K562 (cell line): ENCODE data around the gene PSMC3IP. TPM values are rescaled to one million over a fixed set of nuclear protein-coding genes. Genes with fewer than 3 reads are reported as not detected.

ENCODE experiments used
- ASH1L ChIP-seq: fragments of 450-650 bp; IDR thresholded peaks from 2 replicates; pipeline ENCODE4 v1.6.1; 2018; ENCODE audit warnings: borderline replicate concordance, mild to moderate bottlenecking, low read depth; ENCODE audit not compliant: partially characterized antibody
- BRF1 ChIP-seq: IDR thresholded peaks from 3 replicates; pipeline ENCODE4 v1.6.1; 2011; ENCODE audit warnings: borderline replicate concordance, mild to moderate bottlenecking; ENCODE audit not compliant: insufficient read length; ENCODE audit errors: extremely low read depth
- CHD2 ChIP-seq: IDR thresholded peaks from 2 replicates; pipeline ENCODE4 v1.6.1; 2011; ENCODE audit warnings: low read depth, low read length
- DIDO1 ChIP-seq: fragments of 450-650 bp; IDR thresholded peaks from 2 replicates; pipeline ENCODE4 v1.6.1; 2016; ENCODE audit warnings: low read depth, missing biosample characterization, missing genetic modification characterization
- DMBX1 ChIP-seq: fragments of 250-450 bp; sonication (Bioruptor Pico); IDR thresholded peaks from 2 replicates; pipeline ENCODE4 v1.8.0; 2022; ENCODE audit warnings: inconsistent platforms, mild to moderate bottlenecking, moderate library complexity, borderline replicate concordance
- ESRRA ChIP-seq: fragments of 450-650 bp; IDR thresholded peaks from 2 replicates; pipeline ENCODE4 v1.6.1; 2014; ENCODE audit warnings: low read depth, mild to moderate bottlenecking, moderate library complexity, borderline replicate concordance
- FOXM1 ChIP-seq, 2 experiments: fragments of 450-650 bp in 1 of 2; sonication (generic) in 1 of 2; formaldehyde crosslinking in 1 of 2; IDR thresholded peaks; 2 replicates each; pipeline versions ENCODE4 v1.6.1 to v1.9.0; 2017 to 2022; ENCODE audit warnings: low read depth in 2 of 2, mild to moderate bottlenecking in 2 of 2, missing genetic modification reagents in 1 of 2, moderate library complexity in 1 of 2
- LARP7 ChIP-seq: fragments of 450-650 bp; IDR thresholded peaks from 2 replicates; pipeline ENCODE4 v1.6.1; 2016
- MEIS2 ChIP-seq: fragments of 450-650 bp; IDR thresholded peaks from 2 replicates; pipeline ENCODE4 v1.6.1; 2014; ENCODE audit warnings: mild to moderate bottlenecking; ENCODE audit not compliant: partially characterized antibody
- MTF1 ChIP-seq: fragments of 250-450 bp; sonication (Bioruptor Pico); IDR thresholded peaks from 2 replicates; pipeline ENCODE4 v1.9.0; 2021; ENCODE audit warnings: moderate library complexity, mild to moderate bottlenecking, inconsistent platforms, borderline replicate concordance
- NR2C2 ChIP-seq, 2 experiments: fragments of 200-800 bp in 1 of 2; sonication (Bioruptor generic) in 1 of 2; sonication (generic) in 1 of 2; formaldehyde crosslinking in 1 of 2; IDR thresholded peaks; 2 replicates each; pipeline versions ENCODE4 v1.6.1 to v1.8.0; 2016 to 2022; ENCODE audit warnings: mild to moderate bottlenecking in 1 of 2, missing compliant biosample characterization in 1 of 2, missing genetic modification characterization in 1 of 2, missing genetic modification reagents in 1 of 2
- RBM15 ChIP-seq: fragments of 200-400 bp; formaldehyde crosslinking; IDR thresholded peaks from 2 replicates; pipeline ENCODE4 v1.6.1; 2018; ENCODE audit warnings: mild to moderate bottlenecking, low read length, moderate library complexity; ENCODE audit not compliant: insufficient read depth
- RBM22 ChIP-seq: fragments of 200-400 bp; formaldehyde crosslinking; IDR thresholded peaks from 2 replicates; pipeline ENCODE4 v1.6.1; 2018; ENCODE audit warnings: low read length, low read depth; ENCODE audit not compliant: poor library complexity, severe bottlenecking
- RNF2 ChIP-seq: sonication (generic); IDR thresholded peaks from 2 replicates; pipeline ENCODE4 v1.6.1; 2016
- SAFB ChIP-seq: fragments of 200-400 bp; formaldehyde crosslinking; IDR thresholded peaks from 2 replicates; pipeline ENCODE4 v1.6.1; 2017; ENCODE audit warnings: low read depth, low read length, borderline replicate concordance
- SP2 ChIP-seq: IDR thresholded peaks from 2 replicates; pipeline ENCODE4 v1.6.1; 2011; ENCODE audit warnings: mild to moderate bottlenecking, low read depth, low read length, moderate library complexity; ENCODE audit not compliant: poor library complexity, severe bottlenecking; ENCODE audit errors: extremely low read depth
- SRSF7 ChIP-seq: fragments of 200-400 bp; formaldehyde crosslinking; optimal IDR thresholded peaks from 2 replicates; pipeline ENCODE3; 2017; ENCODE audit warnings: mild to moderate bottlenecking, low read depth, low read length
- ZC3H11A ChIP-seq: IDR thresholded peaks from 2 replicates; pipeline ENCODE4 v1.6.1; 2012; ENCODE audit warnings: low read depth, low read length, improper control_type of control experiment
- ZNF124 ChIP-seq: sonication (generic); formaldehyde crosslinking; IDR thresholded peaks from 2 replicates; pipeline ENCODE4 v1.8.1; 2022; ENCODE audit warnings: missing genetic modification reagents
- ZNF212 ChIP-seq: fragments of 450-650 bp; formaldehyde crosslinking; IDR thresholded peaks from 2 replicates; pipeline ENCODE4 v1.4.0; 2020; ENCODE audit warnings: mild to moderate bottlenecking
- ZNF561 ChIP-seq: fragments of 450-650 bp; formaldehyde crosslinking; conservative IDR thresholded peaks from 2 replicates; pipeline ENCODE4 v1.4.0; 2020; ENCODE audit warnings: mild to moderate bottlenecking, moderate library complexity
- ZNF584 ChIP-seq: fragments of 200-800 bp; sonication (Bioruptor generic); IDR thresholded peaks from 2 replicates; pipeline ENCODE4 v1.6.1; 2016; ENCODE audit warnings: low read depth, mild to moderate bottlenecking, missing genetic modification characterization, missing compliant biosample characterization
- polyA plus RNA-seq, 8 experiments: library from polyadenylated mRNA; depleted of rRNA in 4 of 8; stranded (reverse) in 5 of 8; unstranded in 3 of 8; fragments of >200 nt; fragmentation: Nextera tagmentation in 2 of 8; fragmentation: Illumina TruSeq in 1 of 8; extraction: Ambion mirVana in 2 of 8; extraction: Trizol in 1 of 8; gene quantifications; 2 replicates each; pipeline versions ENCODE4 v1.2.1 to v1.2.3, GENCODE V29; 2011 to 2014; ENCODE audit warnings: inconsistent platforms in 1 of 8, missing spikeins in 1 of 8
- total RNA-seq, 7 experiments: library from RNA; depleted of rRNA in 6 of 7; stranded (reverse); fragments of >200 nt in 6 of 7; fragmentation: Illumina TruSeq in 2 of 7; extraction: Trizol in 2 of 7; gene quantifications; 2 replicates each; pipeline versions ENCODE4 v1.2.1 to v1.2.3, GENCODE V29; 2011 to 2021; ENCODE audit warnings: low replicate concordance in 1 of 7
- TF ChIP-seq, protein P1 (sequence below): fragments of 250-450 bp; sonication (Bioruptor Pico); IDR thresholded peaks from 2 replicates; pipeline ENCODE4 v1.5.0; 2021
- TF ChIP-seq, protein P2 (sequence below): fragments of 450-650 bp; IDR thresholded peaks from one replicate; pipeline ENCODE4 v1.6.1; 2018; ENCODE audit warnings: mild to moderate bottlenecking, moderate library complexity; ENCODE audit not compliant: partially characterized antibody

The PSMC3IP gene
- total and polyA plus RNA-seq, 9 of the 15 experiments (the other 6 are each of a cell fraction or from before 2014, with no cell fraction given) = 13.8 to 65.6 (median 32.8) TPM

DNA sequence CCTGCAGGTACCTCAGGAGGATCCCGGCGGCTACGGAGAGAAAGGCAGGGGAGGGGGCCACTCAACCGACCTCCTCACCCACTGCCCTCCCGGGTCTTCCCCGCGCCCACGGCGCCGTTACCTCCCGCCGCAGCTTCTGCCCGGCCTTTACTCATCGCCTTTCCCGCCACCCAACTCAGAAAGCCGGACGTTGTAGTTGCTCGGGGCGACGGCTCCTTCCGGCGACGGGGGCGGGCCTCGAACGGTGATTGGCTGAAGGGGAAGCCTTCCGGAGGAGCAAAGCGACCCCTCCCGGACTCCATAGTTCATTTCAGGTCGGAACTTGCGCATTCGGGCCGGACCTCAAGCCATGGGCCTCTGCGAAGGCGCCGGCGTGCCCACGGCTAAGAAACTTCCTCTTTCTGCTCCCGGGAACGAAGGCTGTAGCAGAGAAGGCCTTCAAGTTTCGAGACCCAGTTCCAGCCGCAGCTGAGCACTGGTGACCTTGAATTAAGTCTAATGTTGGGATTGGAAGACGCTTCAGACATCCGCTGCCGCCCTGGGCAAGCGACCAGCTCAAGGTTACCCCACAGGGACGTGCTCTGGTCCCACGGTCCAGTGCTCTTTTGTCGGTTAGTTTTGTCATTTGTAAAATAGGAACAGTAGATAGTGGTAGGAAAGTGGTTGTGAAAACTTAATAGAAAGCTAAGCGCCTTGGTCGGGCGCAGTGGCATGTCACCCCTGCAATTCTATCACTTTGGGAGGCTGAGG lies at the start of gene PSMC3IP (continued):
- TF ChIP-seq, protein P1, sequence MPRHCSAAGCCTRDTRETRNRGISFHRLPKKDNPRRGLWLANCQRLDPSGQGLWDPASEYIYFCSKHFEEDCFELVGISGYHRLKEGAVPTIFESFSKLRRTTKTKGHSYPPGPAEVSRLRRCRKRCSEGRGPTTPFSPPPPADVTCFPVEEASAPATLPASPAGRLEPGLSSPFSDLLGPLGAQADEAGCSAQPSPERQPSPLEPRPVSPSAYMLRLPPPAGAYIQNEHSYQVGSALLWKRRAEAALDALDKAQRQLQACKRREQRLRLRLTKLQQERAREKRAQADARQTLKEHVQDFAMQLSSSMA (CRISPR knock-in tag) = no peak
- TF ChIP-seq NR2C2 (CRISPR knock-in tag; IDR thresholded peaks at IDR 0.05) = no peak
- TF ChIP-seq NR2C2 (tag; IDR thresholded peaks at IDR 0.05) = peak; percentile 95
- peak; percentile 57; the same call in 1 of the 2 replicates for TF ChIP-seq RNF2
- peak; percentile 61 for TF ChIP-seq SP2
- TF ChIP-seq CHD2 = peak; percentile 63; the same call in 1 of the 2 replicates
- TF ChIP-seq ZNF561 (CRISPR knock-in tag) = no peak
- TF ChIP-seq ZNF584 (CRISPR knock-in tag) = no peak
- TF ChIP-seq BRF1 = no peak
- TF ChIP-seq ESRRA = peak; percentile 82
- TF ChIP-seq RBM15 = no peak
- no peak for TF ChIP-seq DMBX1 (CRISPR knock-in tag)
- no peak for TF ChIP-seq FOXM1 (IDR thresholded peaks at IDR 0.05; ENCODE audit: low read depth)
- 0 out of 2 replicates have a peak, but pooled peaks have one; percentile 47 for TF ChIP-seq FOXM1 (CRISPR knock-in tag; IDR thresholded peaks at IDR 0.05; ENCODE audit: low read depth)
- TF ChIP-seq ZNF212 (CRISPR knock-in tag) = no peak
- TF ChIP-seq MTF1 (CRISPR knock-in tag) = no peak
- no peak for TF ChIP-seq ASH1L
- no peak for TF ChIP-seq SAFB
- no peak for TF ChIP-seq ZC3H11A
- peak; percentile 42 for TF ChIP-seq MEIS2
- no peak for TF ChIP-seq ZNF124 (CRISPR knock-in tag)
- no peak for TF ChIP-seq DIDO1 (tag)
- 0 out of 2 replicates have a peak, but pooled peaks have one; percentile 9 for TF ChIP-seq LARP7
- TF ChIP-seq RBM22 = peak; percentile 92
- no peak for TF ChIP-seq SRSF7
- TF ChIP-seq, protein P2, sequence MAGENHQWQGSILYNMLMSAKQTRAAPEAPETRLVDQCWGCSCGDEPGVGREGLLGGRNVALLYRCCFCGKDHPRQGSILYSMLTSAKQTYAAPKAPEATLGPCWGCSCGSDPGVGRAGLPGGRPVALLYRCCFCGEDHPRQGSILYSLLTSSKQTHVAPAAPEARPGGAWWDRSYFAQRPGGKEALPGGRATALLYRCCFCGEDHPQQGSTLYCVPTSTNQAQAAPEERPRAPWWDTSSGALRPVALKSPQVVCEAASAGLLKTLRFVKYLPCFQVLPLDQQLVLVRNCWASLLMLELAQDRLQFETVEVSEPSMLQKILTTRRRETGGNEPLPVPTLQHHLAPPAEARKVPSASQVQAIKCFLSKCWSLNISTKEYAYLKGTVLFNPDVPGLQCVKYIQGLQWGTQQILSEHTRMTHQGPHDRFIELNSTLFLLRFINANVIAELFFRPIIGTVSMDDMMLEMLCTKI = no peak
